Measurements from ENCODE around the gene DTNA.
"Not testable (repeated sequence)": the region's sequence is repeated elsewhere in the genome, so short reads cannot be mapped to it uniquely, and the experiment has no call there.

DTNA gene

DNA sequence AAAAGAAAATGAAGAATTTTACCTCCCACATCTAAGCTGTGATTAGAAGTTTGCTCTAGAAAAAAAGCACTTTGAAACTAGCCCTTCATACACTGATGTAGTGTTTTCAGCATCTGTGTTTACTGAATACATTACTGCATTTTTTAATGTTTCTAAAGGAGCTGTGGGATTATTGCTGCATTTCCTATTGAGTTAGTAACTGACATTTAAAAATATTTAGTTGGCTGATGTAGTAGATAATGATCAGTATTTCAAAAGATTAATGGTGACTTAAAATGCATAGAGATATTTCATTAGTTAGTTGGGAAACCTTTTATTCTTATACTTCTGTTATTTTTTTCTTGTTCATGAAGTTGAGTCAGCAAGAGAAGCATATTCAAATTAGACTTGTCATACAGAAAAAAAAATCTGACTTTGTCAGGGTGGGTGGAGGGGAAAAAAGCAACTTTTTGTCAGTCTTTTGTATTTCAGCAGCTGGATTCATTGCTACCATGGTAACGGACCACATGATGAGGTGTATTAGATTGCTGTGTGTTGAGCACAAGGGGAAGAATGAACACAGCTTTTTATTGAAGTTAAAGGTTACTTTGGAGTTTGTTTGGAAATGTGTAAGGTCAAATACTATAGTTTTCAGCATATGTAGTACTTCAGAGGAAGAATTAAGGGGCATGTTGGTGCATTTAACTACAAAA, at the start of gene DTNA:
TSS of gene DTNA (plus strand) at position 549 of the 692 bp plus-strand sequence. CDS start 45,679 bp downstream, outside the sequence.
- DNase-seq, result peak in 21 of 56 donors; percentile 19 to 75 (median 28)

DNA sequence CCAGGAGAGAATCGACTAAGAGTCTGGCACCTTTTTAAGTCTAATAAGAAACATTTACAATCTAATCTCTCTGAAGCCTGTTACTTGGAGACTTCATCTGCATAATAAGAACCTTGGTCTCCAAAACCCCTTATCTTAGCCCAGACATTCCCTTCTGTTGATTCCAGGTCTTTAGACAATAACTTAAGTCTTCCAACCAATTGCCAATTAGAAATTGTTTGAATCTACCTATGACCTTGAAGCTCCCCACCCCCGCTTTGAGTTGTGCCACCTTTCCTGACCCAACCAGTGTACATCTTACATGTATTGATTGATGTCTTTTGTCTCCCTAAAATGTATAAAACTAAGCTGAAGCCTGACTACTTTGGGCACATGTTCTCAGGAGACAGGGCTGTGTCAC, 49.5 kb upstream of the DTNA start:
- no peak for DNase-seq

DNA sequence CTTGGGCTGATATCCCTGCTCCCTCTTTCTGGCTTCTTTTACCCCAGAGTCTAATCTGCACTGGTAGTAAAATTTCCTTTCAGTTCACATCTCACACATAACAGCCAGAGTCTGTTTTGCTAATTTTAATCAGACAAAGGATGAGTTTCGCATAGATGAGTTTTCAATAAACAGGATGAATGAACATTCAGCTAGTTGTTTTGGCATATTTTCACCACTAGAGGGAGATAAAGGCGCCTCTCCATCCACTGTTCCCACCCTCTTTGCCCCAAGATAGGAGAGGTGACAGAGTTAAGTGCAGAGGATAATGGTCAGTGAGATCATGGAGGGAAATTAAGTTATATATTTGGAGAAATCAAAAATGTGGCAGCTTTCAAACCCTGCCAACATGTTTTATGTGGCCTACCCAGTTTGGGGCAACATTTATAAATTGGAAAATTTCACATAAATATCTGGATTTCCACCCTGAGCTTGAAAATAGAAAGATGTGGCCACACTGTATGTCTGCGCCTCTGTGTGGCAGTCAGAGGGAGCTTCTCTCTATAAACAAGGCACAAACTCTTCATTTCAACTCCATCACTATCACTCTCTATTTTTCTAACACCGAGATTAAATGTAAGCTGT, 48.5 kb upstream of the DTNA start:
- peak in 2 of 56 donors; percentile 1 to 12 for DNase-seq

DNA sequence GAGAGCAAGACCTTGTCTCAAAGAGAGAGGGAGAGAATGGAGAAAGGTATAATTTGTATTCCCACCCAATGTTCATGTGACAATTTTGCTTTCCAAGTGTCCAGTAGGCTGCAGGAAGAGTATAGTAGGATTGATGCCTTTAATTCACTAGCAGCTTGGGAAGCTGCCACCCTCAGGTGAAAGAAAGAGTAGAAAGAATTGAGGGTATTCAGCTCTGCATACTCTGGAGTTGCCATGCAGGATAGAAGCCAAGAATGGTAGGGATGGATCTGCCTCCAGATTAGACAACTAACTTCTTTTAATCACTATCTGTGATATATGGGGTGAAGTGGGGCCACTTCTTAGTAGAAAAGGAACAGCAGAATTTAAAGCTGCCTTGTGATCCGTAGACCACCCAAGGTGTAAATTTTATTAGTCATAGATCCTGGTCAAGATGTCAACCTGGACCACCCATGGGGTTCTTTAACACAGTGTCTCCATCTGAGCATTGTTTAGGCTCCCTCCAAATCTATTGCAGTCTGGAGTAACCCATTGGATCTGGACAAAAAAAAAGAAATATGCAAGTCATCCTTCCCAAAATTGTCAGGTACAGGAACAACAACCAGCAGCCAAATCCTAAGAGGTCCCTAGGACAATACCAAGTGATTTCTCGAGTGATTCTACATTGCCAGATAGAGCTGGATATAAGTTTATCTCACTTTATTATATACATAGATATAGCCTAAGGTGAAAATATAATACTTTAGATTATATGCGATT, 33.1 kb upstream of the DTNA start:
- DNase-seq, result no peak

DNA sequence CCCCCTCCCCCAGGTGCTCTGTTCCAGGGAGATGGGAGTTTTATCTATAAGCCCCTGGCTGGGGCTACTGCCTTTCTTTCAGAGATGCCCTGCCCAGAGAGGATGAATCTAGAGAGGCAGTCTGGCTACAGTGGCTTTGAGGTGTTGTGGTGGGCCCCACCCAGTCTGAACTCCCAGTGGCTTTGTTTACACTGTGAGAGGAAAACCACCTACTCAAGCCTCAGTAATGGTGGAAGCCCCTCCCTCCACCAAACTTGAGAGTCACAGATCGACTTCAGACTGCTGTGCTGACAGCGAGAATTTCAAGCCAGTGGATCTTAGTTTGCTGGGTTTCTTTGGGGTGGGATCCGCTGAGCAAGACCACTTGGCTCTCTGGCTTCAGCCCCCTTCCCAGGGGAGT, 20.3 kb upstream of the DTNA start:
- DNase-seq, result not testable (repeated sequence)

GRCh38 chr18:34691614-34692013, 18.5 kb upstream of the DTNA start:
- DNase-seq, result no peak

GRCh38 chr18:34694591-34695165, 15.4 kb upstream of the DTNA start:
- DNase-seq, result no peak

- DNase-seq, result peak in 2 of 56 donors; percentile 6 to 7
Measured at GRCh38 chr18:34695310-34695709, 14.8 kb upstream of the DTNA start.

DNA sequence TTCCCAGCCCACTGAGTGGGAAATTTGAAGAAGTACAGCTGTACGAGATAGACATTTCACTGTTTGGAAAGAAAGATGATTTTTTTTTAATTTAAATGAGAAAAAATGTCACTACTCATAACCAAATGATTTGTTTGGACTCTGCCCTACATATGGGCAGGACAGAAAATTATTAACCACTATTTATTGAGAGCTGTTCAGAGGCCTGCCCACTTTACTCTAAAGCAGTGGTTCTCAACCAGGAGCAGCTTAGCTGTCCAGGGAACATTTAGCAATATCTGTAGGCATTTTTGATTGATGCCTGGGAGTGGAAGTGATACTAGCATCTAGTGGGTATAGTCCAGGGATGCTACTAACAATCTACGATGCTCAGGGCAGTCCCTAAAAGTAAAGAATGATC, 13.4 kb upstream of the DTNA start:
- DNase-seq, result no peak

DNA sequence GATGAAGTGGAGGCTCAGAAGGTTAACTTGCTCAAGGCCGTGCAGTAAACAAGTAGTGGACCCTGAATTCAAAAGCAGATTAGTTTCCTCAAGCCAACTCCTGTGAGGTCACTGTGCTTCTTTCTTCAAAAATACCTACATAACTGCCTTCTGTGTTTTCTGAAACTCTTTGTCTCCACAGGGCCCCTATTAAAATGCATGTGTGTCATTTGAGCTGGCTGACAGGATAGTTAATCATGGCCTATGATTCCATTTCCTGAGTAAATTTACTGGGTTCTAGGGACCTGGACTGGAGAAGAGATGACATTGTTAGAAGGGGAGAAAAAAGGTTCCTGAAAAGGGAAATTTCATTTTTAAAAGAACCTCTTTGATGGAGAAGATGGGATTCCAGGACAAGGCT, 12.9 kb upstream of the DTNA start:
- DNase-seq, result no peak

DNA sequence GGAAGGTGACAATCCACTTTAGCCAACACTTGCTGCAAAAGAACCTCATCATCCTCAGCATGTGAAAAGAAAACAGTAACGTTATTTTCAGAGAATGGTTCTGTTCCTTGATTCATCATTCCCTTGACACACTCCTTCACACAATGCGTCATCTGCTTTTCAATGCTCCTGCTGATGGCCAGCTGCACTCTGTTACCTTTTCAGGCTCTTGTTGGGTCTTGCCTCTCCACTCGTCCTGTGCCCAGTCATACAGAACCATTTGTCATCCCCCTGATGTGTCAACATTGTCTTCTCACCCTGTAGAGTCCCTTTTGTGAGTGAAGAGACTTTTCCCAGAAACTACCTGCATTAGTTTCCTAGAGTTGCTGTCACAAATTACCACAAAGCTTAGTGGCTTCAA, 12.2 kb upstream of the DTNA start:
- no peak for DNase-seq

DNA sequence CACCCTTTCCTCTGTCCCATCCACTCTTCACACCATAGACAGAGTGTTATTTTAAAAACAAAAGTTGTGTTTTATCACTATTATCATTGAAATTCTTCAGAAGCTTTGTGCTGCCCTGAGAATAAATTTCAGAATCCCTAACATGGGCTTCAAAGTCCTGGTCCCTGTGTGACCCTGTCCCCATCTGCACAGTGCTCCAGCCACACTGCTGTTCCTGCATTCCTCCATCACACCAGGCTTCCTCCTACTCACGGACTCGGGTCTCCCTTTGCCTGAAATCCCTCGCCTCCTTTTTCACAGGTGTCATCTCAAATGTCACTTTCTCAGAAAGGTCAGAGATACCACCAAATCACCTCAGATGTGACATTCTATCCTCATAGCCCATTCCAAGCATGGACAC, 8.2 kb upstream of the DTNA start:
- no peak for DNase-seq

- DNase-seq, result no peak
Measured at GRCh38 chr18:34702814-34703213, 7.3 kb upstream of the DTNA start.

DNA sequence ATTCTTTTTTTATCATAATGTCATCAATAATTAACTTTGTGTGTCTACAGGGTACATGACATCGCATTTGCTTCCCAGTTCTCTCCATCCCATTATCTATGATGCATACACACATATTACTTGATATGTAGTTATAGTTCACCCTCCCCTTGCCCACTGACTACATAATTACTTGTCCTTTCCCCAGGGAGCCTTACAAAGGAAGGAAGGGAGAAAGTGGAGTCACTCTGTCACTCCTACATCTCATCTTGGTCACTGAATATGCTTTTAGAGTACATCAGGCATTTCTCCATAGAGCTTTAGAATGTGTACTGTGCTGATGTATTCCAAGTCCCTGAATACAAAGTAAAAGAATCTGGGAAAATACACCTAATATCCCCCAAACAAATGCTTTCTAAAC, 6.0 kb upstream of the DTNA start:
- DNase-seq, result no peak

DNA sequence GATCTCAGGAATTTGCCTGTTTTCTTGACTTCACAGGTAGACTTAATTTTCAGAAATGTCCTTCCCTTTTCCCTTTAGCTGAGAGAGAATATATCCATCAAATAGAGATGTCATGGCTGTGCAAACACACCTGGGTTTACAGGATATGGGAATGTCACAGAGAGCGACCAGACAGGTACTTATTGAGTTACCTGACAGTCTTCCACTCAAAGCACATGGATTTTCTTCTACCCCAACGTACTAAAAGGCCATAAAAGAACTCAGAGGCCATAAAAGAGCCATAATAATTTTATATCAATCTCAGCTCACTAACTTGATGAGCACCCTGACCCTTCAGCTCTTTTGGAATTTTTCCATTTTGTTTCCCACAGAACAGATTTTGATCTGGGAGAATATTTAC, 5.3 kb upstream of the DTNA start:
- DNase-seq, result no peak

DNA sequence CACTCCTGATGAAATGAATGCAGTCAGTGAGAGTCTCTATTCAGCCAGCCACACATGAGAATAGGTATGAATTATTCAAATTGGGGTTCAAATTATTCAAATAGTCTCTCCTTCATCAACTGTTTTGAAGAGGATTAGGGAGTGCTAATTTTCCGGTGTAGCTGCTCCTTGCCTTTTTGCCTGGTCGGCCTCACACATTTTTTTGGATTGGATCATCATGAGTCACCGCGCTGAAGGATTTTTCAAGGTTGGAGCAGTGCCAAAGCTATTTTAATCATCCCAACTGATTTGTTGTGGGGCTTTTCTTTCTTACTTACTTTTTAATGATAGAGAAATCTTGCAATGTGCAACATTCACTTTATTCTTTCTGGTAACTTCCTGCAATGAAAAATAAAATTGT, 2.4 kb upstream of the DTNA start:
- peak in 20 of 56 donors; percentile 9 to 64 (median 30) for DNase-seq

DNA sequence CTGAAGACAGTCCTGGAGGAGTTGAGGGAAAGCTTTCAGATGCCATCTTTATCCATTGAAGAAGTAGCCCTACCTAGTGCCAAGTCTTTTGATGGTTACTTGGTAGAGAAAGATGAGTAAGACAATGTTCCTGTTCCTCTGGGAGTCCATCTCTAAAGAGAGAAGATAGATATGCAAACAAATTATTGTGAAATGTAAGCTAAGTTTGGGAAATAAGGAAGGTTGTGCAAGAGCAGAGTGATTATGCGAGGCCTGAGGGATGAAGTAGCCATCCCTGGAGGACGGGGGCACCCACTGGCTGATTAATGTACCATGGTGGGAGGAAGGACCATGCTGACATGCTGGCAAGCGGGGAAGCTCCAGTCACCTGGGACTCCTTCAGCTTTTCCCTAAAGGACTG, 994 bp upstream of the DTNA start:
- DNase-seq, result peak in 1 of 56 donors; percentile 7

DNA sequence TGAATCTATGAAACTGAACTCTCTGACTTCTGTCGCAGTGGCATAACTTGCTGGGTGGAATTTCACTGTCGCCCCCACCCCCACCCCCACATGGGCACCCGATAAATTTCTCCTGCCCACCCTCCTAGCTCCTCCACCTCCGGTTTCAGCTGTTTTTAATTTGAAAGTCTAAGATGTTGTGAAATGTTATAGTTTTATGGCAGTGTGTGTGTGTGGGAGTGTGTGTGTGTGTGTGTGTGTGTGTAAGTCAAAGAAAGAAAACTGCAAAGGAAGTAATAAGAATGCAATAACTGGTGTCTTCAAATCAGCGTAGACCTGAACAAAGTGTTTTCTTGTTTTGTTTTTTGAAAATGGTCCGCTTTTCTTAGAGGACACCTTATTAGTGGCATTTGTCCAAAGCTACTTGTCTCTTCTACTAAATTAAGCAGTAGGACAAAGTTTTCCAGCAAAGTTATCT, 388 bp downstream of the DTNA start:
- peak in 10 of 56 donors; percentile 3 to 53 (median 26) for DNase-seq

DNA sequence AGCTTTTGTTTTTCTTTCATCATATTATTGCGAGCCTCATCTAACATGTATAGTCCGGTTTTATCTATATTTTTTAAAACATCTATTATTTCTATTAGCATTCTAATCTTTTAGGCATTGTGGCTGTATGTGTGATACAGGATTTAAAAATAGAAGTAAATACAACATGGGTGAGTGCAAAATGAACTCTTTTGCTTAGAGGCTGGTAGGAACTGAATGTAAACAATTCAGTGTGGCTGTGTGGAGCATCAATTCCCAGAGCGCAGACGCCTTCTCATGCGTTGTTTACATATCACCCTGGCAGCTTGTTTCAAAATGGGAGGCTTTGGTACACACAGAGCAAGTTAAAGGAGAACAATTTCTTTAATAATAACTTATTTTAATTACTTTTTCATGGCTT, 836 bp downstream of the DTNA start:
- DNase-seq, result peak in 5 of 56 donors; percentile 11 to 38 (median 16)

DNA sequence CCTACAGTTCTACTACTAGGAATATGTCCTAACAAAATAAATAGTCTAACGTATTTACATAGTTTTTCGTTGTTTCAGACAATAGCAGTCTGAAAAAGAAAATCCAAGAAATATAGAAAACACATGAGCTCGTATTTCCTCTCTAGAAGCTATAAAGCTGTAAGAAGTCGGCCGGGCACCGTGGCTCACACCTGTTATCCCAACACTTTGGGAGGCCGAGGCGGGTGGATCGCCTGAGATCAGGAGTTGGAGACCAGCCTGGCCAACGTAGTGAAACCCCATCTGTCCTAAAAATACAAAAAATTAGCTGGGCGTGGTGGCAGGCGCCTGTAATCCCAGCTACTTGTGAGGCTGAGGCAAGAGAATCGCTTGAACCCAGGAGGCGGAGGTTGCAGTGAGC, 6.0 kb downstream of the DTNA start:
- not testable (repeated sequence) for DNase-seq

GRCh38 chr18:34718610-34719009, 8.5 kb downstream of the DTNA start:
- no peak for DNase-seq

DNA sequence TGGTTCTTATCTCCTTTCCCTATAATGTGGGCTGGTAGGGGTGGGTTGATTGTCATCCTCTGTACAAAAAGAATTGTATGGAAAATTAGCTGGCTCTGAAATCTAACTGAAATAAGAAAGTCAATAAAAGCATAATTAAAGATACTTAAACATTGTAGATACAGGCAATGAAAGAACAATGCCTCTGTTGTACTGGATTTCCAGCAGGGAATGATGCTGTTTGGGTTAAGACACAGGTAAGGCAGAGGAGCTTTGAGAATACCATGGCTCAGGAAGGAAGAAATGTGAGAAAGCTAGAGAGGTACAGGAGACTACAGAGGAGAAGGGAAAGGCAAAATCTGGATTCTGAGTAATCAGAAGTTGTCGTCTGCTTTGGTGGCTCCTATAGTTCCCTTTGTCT, 10.1 kb downstream of the DTNA start:
- no peak for DNase-seq

All from nucleus accumbens (tissue), 56 donors.